Esophagus squamous epithelium (tissue), 5 donors: ENCODE data around the gene CCNJL. TPM values are rescaled to one million over a fixed set of nuclear protein-coding genes. Genes with fewer than 3 reads are reported as not detected.

ENCODE experiments used
- DNase-seq: peaks from one replicate; lab custom pipeline; 2025; lab: John Stamatoyannopoulos, UW
- H3K27ac ChIP-seq, 4 donors: fragments of 200-600 bp; sonication (generic); one replicate each; pipeline ENCODE4 v1.5.1; 2016 to 2019; ENCODE audit warnings: mild to moderate bottlenecking in 1 of 4
- H3K27me3 ChIP-seq, 4 donors: fragments of 200-600 bp; sonication (generic); 1 replicate in 3 of 4; 2 replicates in 1 of 4; pipeline versions ENCODE4 v1.5.1 to v1.6.0; 2017 to 2021; ENCODE audit warnings: antibody characterized with exemption in 1 of 4
- H3K36me3 ChIP-seq, 3 donors: fragments of 200-600 bp; sonication (generic); one replicate each; pipeline ENCODE4 v1.5.1; 2016 to 2019
- H3K4me1 ChIP-seq, 3 donors: fragments of 200-600 bp; sonication (generic); one replicate each; pipeline ENCODE4 v1.5.1; 2017 to 2019
- H3K4me3 ChIP-seq, 4 donors: fragments of 200-600 bp; sonication (generic); 1 replicate in 3 of 4; 2 replicates in 1 of 4; pipeline ENCODE4 v1.5.1; 2016 to 2019; ENCODE audit warnings: mild to moderate bottlenecking in 2 of 4, moderate library complexity in 1 of 4
- H3K9me3 ChIP-seq, 3 donors: fragments of 200-600 bp; sonication (generic); one replicate each; pipeline ENCODE4 v1.5.1; 2016 to 2019
- CTCF ChIP-seq, 6 experiments: fragments of 450-650 bp in 4 of 6; fragments of 200-600 bp in 2 of 6; sonication (generic) in 2 of 6; IDR thresholded peaks; one replicate each; pipeline ENCODE4 v1.5.1; 2016 to 2019; ENCODE audit warnings: antibody characterized with exemption in 6 of 6, mild to moderate bottlenecking in 4 of 6, moderate library complexity in 4 of 6
- POLR2A ChIP-seq, 4 donors: fragments of 450-650 bp; IDR thresholded peaks; one replicate each; pipeline ENCODE4 v1.6.1; 2017; ENCODE audit warnings: antibody characterized with exemption in 4 of 4, mild to moderate bottlenecking in 4 of 4, moderate library complexity in 3 of 4
- WGBS, 2 donors: methylation state at CpG; one replicate each; pipeline ENCODE4 v1.1.5; 2018; 5-methylcytosine and 5-hydroxymethylcytosine counted together
- intact Hi-C: fragments of 100-400 bp; cut with DNase I; formaldehyde crosslinking; loops from one replicate; pipeline ENCODE4 v1.15.0; 2022
- total RNA-seq, 4 donors: library from RNA; depleted of rRNA; stranded (reverse); fragments of >200 nt; gene quantifications; one replicate each; pipeline ENCODE4 v1.1.0, GENCODE V29; 2016
- donor health status: DM: yes; HTN: yes; CAD: no.

The CCNJL gene
- total RNA-seq, 4 donors from 2014 or later, result 0.04 to 3.0 (median 0.74) TPM

- no peak for TF ChIP-seq POLR2A (IDR thresholded peaks at IDR 0.05)
- no peak for TF ChIP-seq CTCF (IDR thresholded peaks at IDR 0.05)
- Histone ChIP-seq H3K36me3 (no peaks in the 10 kb centered on the region), H3K27me3 (no peaks in the 10 kb centered on the region), H3K27ac (no peak overlapping the region), H3K4me1 (peaks cover 3 to 27% (median 4%) of the 10 kb centered on the region in 3 donors), H3K4me3 (no peak overlapping the region), H3K9me3 (no peaks in the 10 kb centered on the region)
- intact Hi-C loops, result no loop called here
- WGBS, 2 donors, result 89 to 94% methylated on average over 2 of the region's 2 CpGs
- DNase-seq, result no peak
Measured at GRCh38 chr5:160227012-160227411, 85.4 kb downstream of the CCNJL start.

- no peaks in the 10 kb centered on the region for H3K9me3 ChIP-seq
- no peak for DNase-seq
- TF ChIP-seq POLR2A (IDR thresholded peaks at IDR 0.05) (no peak), CTCF (IDR thresholded peaks at IDR 0.05) (no peak)
- H3K4me3 ChIP-seq, result no peak overlapping the region
- H3K27ac ChIP-seq, result no peak overlapping the region
- 83 to 87% methylated on average over 3 of the region's 3 CpGs for WGBS, 2 donors
- H3K27me3 ChIP-seq, result no peaks in the 10 kb centered on the region
- no peaks in the 10 kb centered on the region for H3K36me3 ChIP-seq
- no peaks in the 10 kb centered on the region for H3K4me1 ChIP-seq
- intact Hi-C loops, result no loop called here
Measured at GRCh38 chr5:160221082-160221481, 91.3 kb downstream of the CCNJL start.

- no peaks in the 10 kb centered on the region for H3K27me3 ChIP-seq
- no peak overlapping the region for H3K4me3 ChIP-seq
- H3K36me3 ChIP-seq, result no peaks in the 10 kb centered on the region
- H3K9me3 ChIP-seq, result no peaks in the 10 kb centered on the region
- no peak for TF ChIP-seq POLR2A (IDR thresholded peaks at IDR 0.05)
- TF ChIP-seq CTCF (IDR thresholded peaks at IDR 0.05), result no peak
- no peaks in the 10 kb centered on the region for H3K4me1 ChIP-seq
- WGBS, 2 donors, result 69 to 71% methylated on average over 3 to 4 of the region's 4 CpGs
- DNase-seq, result no peak
- intact Hi-C loops, result no loop called here
- H3K27ac ChIP-seq, result no peak overlapping the region
Measured at GRCh38 chr5:160219356-160219755, 93.0 kb downstream of the CCNJL start.

GRCh38 chr5:160213537-160213936 lies 98.8 kb downstream of the CCNJL start:
- no peak for DNase-seq
- Histone ChIP-seq H3K9me3 (no peaks in the 10 kb centered on the region), H3K27ac (no peak overlapping the region), H3K4me1 (peaks cover 0 to 18% (median 3%) of the 10 kb centered on the region in 3 donors), H3K27me3 (no peaks in the 10 kb centered on the region), H3K36me3 (no peaks in the 10 kb centered on the region), H3K4me3 (no peak overlapping the region)
- intact Hi-C loops, result no loop called here
- TF ChIP-seq CTCF (IDR thresholded peaks at IDR 0.05) (no peak), POLR2A (IDR thresholded peaks at IDR 0.05) (no peak)
- WGBS, 2 donors, result 70 to 84% methylated on average over 5 of the region's 5 CpGs

- TF ChIP-seq CTCF (IDR thresholded peaks at IDR 0.05) (no peak), POLR2A (IDR thresholded peaks at IDR 0.05) (no peak)
- WGBS, 2 donors, result 70 to 71% methylated on average over 1 to 2 of the region's 2 CpGs
- intact Hi-C loops, result no loop called here
- H3K9me3 ChIP-seq, result no peaks in the 10 kb centered on the region
- H3K36me3 ChIP-seq, result no peaks in the 10 kb centered on the region
- no peak for DNase-seq
- H3K27me3 ChIP-seq, result no peaks in the 10 kb centered on the region
- H3K4me3 ChIP-seq, result no peak overlapping the region
- no peak overlapping the region for H3K27ac ChIP-seq
- peaks cover 0 to 18% (median 3%) of the 10 kb centered on the region in 3 donors for H3K4me1 ChIP-seq
Measured at GRCh38 chr5:160211352-160211751, 101.0 kb downstream of the CCNJL start.
